ENCODE results near the gene PPP4R1.
A peak's percentile ranks its signal among the peaks of the same experiment; 100 is the strongest.
"Not testable (repeated sequence)": the region's sequence is repeated elsewhere in the genome, so short reads cannot be mapped to it uniquely, and the experiment has no call there.

The PPP4R1 gene

GRCh38 chr18:9627642-9628041, 13.3 kb upstream of the PPP4R1 start:
- DNase-seq, result no peak

GRCh38 chr18:9619990-9620389, 5.6 kb upstream of the PPP4R1 start:
- DNase-seq, result no peak

- DNase-seq, result no peak
These were observed 5.2 kb upstream of the PPP4R1 start for GRCh38 chr18:9619545-9619944.

GRCh38 chr18:9619056-9619455, 4.7 kb upstream of the PPP4R1 start:
- no peak for DNase-seq

- no peak for DNase-seq
These were observed 2.7 kb upstream of the PPP4R1 start for GRCh38 chr18:9617006-9617542.

GRCh38 chr18:9616049-9616448, 1.7 kb upstream of the PPP4R1 start:
- no peak for DNase-seq

GRCh38 chr18:9615280-9615797, 980 bp upstream of the PPP4R1 start:
- DNase-seq, result no peak

- peak; percentile 26 for DNase-seq
These were observed 584 bp downstream of the PPP4R1 start for GRCh38 chr18:9613550-9614400.

GRCh38 chr18:9612977-9613376, 1.4 kb downstream of the PPP4R1 start:
- DNase-seq, result no peak

GRCh38 chr18:9612215-9612830, 2.0 kb downstream of the PPP4R1 start:
- peak; percentile 45 for DNase-seq

- DNase-seq, result no peak
These were observed 5.2 kb downstream of the PPP4R1 start for GRCh38 chr18:9609190-9609589.

GRCh38 chr18:9608728-9609127, 5.6 kb downstream of the PPP4R1 start:
- DNase-seq, result no peak

- no peak for DNase-seq
These were observed 6.1 kb downstream of the PPP4R1 start for GRCh38 chr18:9608298-9608697.

- DNase-seq, result not testable (repeated sequence)
These were observed 7.2 kb downstream of the PPP4R1 start for GRCh38 chr18:9607111-9607510.

- no peak for DNase-seq
These were observed 8.3 kb downstream of the PPP4R1 start for GRCh38 chr18:9606039-9606438.

GRCh38 chr18:9604348-9604747, 10.0 kb downstream of the PPP4R1 start:
- DNase-seq, result no peak

GRCh38 chr18:9599328-9599727, 15.0 kb downstream of the PPP4R1 start:
- no peak for DNase-seq

- no peak for DNase-seq
These were observed 16.8 kb downstream of the PPP4R1 start for GRCh38 chr18:9597609-9598008.

GRCh38 chr18:9596843-9597526, 17.4 kb downstream of the PPP4R1 start:
- no peak for DNase-seq

GRCh38 chr18:9596226-9596625, 18.1 kb downstream of the PPP4R1 start:
- no peak for DNase-seq

- no peak for DNase-seq
These were observed 19.3 kb downstream of the PPP4R1 start for GRCh38 chr18:9594823-9595596.

GRCh38 chr18:9587924-9588323, 26.4 kb downstream of the PPP4R1 start:
- no peak for DNase-seq

GRCh38 chr18:9586814-9587213, 27.5 kb downstream of the PPP4R1 start:
- DNase-seq, result no peak
